HG03520 (cell line): Measurements from ENCODE around the gene MARCO.

Source experiments
- ATAC-seq: cut with Tn5 transposase; IDR thresholded peaks from one replicate; pipeline ENCODE4 v1.9.1; 2021; ENCODE audit warnings: mild to moderate bottlenecking, moderate library complexity; ENCODE audit not compliant: unreplicated experiment

The MARCO gene, protein sequence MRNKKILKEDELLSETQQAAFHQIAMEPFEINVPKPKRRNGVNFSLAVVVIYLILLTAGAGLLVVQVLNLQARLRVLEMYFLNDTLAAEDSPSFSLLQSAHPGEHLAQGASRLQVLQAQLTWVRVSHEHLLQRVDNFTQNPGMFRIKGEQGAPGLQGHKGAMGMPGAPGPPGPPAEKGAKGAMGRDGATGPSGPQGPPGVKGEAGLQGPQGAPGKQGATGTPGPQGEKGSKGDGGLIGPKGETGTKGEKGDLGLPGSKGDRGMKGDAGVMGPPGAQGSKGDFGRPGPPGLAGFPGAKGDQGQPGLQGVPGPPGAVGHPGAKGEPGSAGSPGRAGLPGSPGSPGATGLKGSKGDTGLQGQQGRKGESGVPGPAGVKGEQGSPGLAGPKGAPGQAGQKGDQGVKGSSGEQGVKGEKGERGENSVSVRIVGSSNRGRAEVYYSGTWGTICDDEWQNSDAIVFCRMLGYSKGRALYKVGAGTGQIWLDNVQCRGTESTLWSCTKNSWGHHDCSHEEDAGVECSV

DNA sequence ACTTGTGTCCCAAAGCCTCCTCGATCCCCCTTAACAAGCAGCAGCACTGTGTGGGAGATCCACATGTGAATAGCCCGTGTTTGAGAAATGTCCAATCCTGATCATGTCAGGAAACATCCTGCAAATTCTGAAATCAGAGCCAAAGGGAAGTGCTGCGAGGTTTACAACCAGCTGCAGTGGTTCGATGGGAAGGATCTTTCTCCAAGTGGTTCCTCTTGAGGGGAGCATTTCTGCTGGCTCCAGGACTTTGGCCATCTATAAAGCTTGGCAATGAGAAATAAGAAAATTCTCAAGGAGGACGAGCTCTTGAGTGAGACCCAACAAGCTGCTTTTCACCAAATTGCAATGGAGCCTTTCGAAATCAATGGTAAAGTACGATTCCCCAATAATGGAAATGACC lies at the start of gene MARCO:
Gene MARCO (plus strand): TSS at position 164 of the 400 bp plus-strand sequence. CDS start 107 bp downstream, at position 271.
- no peak for ATAC-seq

DNA sequence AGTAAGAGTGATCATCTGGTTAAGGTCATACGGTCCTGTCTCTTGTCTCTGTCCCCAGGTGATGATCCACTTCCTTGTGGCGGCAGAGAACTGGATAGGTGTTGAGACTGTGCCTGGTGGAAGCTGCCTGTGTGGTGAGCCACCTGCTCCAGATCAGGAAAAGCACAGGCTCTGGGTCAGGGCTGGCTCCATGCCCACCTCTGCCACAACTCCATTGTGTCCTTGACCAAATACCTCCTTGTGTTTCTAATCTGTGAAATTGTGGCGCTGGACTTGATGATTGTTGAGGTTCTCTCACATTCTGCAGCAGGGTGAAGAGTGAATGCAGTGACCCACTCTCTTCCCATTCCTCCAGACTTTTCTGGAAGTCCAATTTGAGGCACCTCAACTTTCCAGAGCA lies 48.9 kb upstream of the MARCO start:
- ATAC-seq, result no peak

DNA sequence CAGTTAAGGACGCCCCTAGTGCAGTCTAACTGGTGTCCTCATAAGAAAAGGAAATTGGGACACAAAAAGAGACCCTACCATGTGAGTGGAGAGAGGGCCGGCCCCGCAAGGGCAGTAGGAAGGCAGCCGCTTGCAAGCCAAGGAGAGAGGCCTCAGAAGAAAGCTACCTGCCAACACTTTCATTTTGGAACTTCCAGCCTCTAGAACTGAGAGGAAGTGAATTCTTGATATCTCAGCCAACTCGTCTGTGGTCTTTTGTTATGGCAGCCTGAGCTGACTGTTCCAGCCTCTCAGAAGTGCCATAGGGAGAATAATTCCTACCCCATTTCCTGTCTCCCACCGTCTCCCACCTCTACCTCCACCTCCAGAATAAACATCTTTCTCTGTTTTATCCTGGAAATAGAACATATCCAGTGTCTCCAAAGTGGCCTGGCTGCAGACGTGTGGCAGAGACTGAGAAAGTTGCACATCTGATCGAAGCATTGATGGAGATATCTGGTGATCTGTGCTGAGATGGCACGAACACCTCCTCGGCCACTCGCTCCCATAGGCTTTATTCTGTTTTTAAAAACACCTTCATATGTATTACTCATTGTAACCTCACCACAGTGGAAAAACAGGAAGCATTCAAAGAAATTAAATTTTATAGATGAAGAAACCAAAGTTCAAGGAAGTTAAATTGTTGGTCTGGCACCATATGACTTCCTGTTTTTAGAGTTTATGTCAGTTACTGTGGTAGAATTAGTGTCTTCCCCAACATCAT lies 39.5 kb upstream of the MARCO start:
- no peak for ATAC-seq

DNA sequence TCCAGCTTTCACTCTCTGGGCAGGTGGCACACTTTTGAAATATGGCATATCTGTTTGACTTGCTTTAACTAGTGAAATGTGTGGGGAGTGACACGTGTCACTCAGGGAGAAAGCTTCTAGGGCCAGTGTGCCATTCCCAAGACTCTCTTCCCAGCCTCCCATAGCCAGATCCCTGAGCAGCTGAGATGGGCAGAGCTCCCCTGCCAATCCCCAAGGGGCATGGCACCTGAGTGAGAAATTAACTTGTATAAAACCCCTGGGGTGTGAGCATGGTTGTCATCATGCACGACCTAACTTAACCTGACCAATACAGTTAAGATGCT lies 39.0 kb upstream of the MARCO start:
- no peak for ATAC-seq

DNA sequence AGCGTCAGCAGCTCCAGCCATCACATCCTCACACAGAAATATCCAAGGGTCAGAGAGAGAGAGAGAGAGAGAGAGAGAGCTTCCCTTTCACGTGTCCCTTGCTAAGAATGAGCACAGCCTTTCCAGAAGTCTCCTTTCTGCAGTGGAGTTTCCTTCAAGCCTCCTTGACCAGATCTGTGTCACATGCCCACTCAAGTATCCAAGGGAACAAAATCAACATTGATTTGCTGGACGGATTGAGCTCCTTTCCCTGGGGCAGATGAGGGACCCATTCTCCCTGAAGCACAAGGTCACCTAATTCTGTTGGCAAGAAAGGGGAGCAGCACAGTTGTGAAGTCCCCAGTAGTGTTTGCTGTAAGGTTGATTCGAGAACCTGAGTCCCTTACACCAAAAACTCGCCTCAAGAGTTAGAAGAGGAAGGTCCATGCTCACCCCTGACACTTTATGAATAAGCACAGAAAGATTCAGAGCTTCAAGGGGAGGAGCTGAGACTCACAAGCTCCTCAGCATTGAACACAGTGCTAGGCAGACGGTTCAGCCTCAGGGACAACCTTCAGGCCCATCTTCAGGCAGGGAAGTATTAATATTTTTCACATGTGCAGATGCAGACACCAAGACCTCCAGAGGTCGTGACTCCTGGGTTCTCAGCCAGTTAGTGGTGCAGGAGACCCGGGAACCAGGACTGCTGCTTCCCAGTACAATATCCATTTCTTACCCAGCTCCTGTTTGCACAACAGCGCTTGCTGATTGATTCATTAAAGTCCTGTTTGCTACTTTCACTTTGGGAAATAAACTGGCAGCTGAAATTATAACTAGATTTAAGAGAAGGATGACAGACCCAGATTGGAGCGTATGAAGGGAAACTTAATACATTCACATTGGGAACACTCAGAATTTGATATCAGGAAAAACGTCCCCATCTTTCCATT lies 38.2 kb upstream of the MARCO start:
- ATAC-seq, result no peak

DNA sequence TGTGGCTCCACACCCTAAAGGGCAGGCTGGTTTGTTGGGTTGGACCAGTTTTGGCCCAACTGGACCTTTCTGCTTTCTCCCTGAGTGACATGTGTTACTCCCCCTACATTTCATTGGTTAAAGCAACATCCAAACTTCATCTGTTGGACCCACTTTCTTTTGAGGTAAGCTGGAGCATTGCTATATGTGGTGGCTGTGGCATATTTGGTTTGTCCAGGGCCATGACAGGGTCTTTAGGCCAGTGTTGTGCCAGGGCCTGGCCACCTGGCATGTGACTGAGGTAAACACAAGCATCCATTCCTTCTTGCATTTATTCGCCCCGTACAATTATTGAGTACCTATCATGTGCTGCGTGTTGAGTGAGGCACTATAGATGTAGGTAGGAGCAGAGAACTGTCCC lies 36.8 kb upstream of the MARCO start:
- no peak for ATAC-seq

DNA sequence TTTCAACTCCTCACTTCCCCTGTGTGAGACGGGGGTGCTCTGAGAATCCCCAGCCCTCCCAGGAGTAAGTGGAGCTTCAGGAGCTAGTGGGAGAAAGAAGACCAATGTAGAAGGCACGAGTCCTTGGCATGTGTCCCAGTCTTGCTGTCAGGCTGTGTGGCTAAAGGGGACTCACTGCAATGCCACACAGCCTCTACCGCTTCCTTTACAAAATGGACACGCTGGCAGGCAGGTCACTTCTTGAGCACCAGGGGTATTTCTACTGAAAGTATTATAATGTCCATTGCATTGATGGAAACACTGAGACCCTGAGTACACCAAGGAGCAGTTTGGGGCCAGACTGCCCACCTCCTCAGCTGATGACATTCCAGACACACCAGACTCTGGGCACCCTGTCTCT lies 35.8 kb upstream of the MARCO start:
- ATAC-seq, result no peak

DNA sequence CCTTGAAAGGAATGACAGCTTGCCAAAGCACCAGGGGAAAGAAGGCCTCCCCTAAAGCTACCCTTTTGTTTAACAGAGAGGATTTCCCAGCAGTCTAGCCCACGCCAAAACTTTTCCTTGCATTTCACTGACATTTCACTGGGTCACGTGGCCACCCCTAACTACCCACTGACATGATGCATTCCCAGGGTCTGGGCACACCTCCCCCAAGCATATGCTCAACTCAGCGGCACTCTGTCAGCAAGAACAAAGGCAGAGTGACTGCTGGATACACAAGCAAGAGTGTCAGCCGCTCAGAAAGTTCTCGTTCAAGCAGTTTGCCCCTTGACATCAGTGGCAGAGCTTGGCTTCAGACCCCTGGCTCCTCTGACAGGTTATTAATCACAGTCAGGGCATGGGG lies 34.2 kb upstream of the MARCO start:
- ATAC-seq, result no peak

DNA sequence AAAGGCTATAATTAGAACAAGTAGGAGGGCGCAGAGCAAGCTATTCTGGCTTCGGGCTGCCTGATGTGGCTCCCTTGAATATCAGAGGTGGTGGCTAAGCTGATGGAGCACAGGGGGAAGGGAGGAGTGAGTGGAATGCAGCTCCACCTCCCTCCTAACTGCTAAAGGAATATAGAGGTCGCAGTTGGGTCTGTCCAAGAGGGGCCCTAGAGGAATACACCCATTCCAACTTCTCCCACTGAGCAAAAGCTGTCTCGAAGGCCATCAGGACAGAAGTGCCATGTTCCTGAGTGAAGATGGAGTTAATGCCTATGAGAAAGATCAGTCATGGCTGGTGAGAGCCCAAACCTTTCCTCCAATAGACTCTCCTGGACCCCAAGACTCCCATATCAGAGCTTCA lies 32.8 kb upstream of the MARCO start:
- no peak for ATAC-seq

DNA sequence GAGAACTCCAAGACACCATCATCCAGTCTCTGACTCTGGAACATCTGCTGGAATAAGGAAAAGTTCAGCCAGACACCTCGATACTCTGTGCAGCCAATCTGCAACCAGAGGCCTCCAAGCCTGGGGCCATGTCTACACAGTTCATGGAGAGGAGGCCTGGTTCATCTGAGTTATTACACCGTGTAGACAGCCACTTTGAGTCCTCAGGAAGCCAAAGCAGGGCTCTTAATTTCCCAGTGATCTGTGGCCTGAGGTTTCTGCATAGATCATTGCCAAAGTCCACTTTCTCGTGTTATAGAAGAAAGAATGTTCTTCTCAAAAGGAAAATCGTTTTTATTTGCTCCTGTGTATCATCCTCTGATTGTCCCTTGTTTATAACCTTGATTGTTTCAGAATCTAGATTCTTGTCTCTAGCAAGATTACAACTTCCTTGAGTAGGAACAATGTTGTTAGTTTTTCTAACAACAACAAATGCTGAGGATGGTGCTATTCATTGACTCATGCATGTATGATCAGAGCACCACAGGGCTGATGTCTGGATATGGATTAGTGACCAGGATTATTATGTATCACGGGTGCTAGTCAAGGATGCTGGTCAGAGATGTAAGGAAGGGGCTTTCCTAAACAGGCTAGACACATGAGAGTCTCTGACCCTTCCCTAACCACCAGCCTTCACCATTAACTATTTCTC lies 30.7 kb upstream of the MARCO start:
- no peak for ATAC-seq

DNA sequence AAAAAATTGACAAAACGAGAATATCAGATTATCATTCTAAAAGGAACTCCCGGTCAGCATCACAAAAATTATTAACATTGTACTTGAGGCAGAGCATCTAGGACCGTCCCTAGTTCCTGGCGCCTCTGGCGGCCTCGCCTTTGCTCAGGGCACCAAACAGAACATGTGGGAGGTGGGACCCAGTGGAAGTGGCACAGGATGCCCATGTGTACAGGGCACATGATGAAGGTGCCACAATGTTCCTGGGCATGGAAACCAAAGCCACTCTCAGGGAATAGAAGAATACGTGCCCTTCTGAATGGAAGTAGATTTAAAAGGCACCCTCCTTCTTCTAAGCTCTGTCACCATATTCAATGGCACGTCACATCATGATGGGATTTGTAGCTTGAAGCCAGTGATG lies 30.1 kb upstream of the MARCO start:
- ATAC-seq, result no peak

DNA sequence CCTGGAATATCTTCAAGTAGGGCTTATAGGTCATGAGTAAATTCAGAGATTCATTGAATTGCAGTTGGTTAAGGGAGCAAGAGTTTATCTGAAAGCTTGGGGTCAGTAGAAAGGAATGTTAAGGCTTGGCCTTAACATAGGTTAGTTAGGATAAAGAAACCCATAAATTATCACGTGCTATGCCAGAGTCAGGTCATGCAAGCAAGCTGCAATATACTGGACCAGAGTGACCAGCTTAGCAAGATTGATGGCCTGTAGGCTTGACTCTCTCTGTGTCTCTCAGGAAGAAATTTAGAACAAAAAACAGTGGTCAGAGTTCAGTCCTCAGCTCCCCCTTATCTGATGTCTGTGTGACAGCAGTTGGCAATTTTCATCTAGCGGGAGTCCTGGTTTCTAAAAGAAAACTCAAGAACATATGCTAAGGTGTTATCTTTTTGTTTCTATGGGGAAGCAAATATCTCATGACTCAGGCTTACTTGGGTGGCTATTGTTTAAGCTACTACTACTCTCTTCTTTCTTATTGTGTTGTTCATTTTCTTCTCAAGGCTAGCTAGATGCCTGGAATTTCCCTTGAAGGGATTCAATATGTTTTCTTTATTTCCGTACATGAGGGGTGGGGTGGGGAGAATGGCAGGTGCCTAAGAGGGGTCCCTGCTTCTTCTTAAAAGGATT lies 28.7 kb upstream of the MARCO start:
- ATAC-seq, result no peak

DNA sequence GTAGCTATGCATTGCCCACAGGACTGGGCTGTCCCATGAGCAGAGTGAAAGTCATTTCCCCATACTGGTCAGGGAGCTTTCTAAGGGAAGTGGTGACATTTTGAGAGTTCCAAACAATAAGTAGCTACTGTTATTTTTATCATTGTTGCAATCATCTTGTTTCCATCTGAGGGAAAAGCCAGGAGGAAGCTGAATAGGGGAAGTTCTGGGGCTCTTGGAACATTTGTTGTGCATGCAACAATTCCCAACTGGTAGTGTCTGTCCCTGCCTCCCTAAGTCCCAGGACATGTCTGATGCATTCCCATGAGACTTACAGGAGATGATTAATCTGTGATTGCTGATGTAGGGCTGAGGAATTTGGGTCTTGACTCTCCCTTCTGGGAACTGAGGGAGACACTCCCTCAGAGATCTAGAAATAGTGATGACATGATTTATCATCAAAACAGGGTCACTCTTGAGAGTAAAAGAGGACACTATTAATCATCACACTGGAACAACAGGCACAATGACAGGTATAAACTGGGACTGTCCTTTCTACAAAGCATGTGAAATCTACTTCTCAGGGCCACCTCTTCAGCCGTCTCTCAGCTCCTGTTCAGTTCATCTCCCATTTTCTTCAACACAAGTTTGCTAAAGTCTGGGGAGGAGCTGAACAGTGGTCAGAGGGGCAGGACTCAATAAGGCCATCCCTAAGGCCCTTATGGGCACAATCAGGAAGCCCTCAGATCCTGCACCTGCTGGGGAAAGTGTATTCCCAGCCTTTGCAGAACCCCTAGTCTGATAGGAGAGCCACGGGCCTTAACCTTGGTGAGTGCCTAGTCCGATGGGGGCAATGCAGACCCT lies 28.0 kb upstream of the MARCO start:
- no peak for ATAC-seq

DNA sequence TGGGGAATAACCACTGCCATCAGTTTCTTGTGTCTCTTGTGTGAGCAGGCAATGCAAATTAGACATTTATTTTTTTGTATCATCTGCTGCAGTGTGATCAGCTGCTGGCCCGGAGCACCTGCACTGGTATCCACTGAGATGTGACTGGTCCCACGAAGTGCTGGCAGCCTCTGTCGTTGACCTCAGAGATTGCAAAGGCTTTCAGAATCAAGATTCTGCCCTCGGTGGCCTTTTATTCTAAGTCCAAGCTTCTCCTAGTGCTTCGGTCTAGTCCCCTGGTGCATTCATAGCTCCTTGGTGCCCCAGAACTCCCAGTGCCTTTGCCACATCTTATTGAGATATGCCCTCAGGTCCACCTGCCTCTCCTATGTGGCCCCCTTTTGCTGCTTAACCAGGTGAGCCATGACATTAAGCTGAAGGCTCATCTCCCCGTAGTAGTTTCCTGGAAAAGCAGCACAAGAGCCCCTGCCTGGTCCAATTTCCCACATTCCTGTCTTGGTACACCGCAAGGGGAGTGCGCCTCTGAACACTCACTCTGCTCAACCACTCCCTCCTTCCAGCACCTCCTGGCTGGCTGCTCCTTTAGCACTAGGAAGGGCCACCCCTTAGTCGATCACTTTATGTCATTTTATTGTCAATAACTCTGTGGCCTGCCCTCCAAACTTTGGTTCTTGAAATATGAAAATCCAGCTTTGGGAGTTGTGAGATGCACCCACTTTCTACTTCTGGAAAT lies 27.1 kb upstream of the MARCO start:
- no peak for ATAC-seq

DNA sequence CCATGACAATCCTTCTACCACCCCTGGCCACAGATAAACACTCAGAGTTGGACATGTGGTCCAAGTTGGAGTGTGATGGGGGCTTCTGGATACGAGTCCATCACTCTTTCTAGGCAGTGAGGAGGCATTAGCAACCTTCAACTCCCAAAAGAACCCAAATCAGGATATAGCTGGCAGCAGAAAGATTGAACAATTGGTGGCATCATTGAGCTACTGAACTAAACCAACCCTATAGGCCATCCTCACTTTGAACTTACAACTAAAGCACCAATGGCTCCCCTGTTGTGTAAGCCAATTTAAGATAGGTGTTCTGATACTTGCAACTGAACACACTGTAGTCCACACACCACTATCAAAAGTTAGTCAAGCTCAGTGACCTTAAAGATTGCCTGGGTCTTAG lies 24.0 kb upstream of the MARCO start:
- ATAC-seq, result no peak

DNA sequence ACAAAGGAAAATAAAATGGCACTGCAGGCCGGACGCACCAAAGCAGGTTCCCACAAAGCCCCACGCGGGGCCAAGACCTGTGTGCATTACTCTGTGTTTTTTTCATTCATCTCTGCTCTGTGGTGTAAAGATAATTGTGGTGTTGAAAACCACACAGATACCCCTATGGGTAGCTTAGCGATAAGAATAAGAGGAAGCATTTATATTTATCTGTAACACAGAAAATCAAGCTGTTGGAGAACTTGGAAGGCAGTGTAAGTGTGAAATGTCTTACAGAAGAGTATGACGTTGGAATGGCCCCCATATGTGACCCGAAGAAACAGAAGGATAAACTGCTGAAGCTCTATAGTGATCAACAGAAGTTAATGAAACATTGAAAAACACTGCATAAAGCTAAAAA lies 20.3 kb upstream of the MARCO start:
- ATAC-seq, result no peak

DNA sequence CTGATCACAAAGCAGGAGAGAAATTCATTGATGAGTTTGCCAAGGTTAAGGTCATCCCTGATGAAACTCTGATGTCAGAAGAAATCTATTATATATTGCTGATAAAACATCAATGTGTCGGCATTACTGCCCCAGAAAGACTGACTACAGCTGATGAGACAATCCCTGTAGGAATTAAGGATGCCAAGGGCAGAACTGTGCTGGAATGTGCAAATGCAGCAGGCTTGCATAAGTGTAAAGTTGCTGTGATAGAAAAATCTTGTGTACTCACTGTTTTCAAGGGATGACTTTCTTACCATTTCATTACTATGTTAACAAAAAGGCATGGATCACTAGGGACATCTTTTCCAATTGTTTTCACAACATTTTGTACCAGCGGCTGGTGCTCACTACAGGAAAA lies 19.7 kb upstream of the MARCO start:
- no peak for ATAC-seq

DNA sequence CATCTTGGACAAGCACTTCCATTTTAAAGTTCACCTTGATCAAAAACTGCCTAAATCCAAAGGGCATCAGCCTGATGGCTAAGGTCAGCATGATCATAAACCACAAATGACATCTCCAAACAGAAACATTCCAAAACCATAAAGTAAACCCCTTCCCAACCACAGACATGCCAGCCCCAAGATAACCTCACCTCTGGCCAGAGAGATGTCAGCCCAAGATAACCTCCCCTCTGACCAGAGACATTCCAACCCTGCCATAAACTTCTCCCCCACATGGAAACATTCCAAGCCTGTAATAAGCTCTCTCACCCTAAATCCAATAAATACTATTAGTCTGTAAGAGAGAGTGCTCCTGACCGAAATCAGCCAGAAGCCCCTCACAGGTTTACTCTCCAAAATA lies 18.6 kb upstream of the MARCO start:
- no peak for ATAC-seq

DNA sequence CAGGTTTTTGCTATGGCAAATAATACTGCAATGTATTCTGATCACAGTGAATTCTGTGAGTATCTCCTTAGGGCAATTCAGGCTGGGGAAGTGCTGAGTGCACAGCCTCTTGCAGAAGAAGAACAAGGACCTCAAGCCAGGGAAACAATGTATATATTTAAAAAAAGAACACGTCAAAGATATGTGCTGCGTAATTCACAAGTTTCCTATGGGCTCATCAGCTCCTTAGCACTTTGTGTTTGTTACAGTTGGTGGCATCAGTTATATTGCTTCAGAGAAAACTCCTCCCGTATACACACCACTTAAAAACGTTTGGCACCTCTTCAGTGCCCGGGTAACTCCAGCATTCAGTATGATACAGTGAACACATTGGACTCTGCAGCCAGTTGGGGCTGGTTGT lies 16.5 kb upstream of the MARCO start:
- no peak for ATAC-seq
